Esophagus mucosa (tissue), 1 donor: Measurements from ENCODE around the gene LYZL4. TPM values are rescaled to one million over a fixed set of nuclear protein-coding genes. Genes with fewer than 3 reads are reported as not detected.

Experiments used
- ATAC-seq: fragments of 200-7000 bp; cut with Tn5 transposase; one replicate; pipeline ENCODE4 v1.9.1; 2020
- total RNA-seq: library from RNA; stranded (reverse); gene quantifications from one replicate; pipeline ENCODE4 v1.2.4, GENCODE V29; 2023
- donor health status: DM: yes; HTN: yes; CAD: no.

The LYZL4 gene
- total RNA-seq: not detected

DNA sequence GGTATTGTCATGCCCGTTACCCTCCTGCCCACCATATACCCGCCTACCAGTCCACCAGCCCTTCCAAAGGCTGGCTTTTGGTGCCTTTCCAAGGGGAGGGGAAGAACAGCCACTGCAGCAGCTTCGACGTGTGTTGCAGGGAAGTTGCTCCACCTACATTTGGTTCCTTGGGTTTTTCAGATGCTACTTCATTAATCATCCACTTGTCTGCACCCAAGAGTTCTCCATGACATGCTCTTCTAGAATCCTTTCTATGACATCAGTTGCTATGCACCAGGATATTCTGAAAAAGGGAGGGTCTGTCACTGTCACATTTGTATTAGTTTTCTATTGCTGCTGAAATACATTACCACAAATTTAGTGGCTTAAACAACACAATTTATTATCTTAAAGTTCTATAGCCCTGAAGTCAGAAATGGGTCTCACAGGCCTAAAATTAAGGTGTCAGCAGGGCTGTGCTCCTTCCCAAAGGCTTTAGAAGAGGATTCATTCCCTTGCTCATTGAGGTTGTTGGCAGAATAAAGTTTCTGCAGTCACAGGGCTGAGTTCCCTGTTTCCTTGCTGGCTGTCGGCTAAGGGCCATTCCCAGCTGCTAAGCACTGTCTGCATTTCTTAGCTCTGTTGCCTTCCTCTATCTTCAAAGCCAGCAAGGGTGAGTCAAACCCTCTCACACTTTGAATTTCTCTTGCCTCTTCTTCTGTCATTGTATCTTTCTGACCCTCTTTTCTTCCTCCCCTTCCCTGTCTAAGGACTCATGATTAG lies at the start of gene LYZL4:
TSS of gene LYZL4 (minus strand) at position 241 of the 762 bp plus-strand sequence. CDS start 3,359 bp downstream, outside the sequence.
- no peak for ATAC-seq

DNA sequence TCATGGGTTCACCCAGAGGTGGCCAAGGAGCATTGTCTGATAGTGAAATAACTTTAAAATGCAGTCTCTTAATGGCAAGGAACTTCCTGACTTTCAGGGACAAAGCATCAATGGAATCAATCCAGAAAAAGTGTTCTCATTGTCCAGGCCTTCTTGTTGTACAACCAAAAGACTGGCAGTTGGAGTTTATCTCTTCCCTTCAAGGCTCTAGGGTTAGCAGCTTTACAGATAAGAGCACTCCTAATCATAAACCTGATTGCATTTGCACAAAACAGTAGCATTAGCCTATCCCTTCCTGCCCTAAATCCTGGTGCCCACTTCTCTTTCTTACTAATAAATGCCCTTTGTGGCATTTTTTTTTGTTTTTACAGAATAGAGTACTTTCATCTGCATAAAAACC lies 48.7 kb upstream of the LYZL4 start:
- ATAC-seq: no peak

DNA sequence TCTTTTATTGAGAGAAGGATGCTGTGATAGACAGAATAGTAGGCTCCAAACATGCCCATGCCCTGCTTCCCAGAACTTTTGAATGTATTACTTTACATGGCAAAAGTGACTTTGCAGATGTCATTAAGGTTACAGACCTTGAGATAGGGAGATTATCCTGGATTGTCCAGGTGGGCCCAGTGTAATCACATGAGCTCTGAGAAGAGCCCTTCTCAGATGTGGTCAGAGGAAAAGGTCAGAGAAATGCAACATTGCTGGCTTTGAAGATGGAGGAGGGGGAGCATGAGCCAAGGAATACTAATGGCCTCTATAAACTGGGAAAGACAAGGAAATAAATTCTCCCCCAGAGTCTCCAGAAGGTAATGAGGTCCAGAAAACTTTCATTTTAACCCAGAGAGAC lies 45.8 kb upstream of the LYZL4 start:
- ATAC-seq: no peak

GRCh38 chr3:42451546-42452230 lies 41.3 kb upstream of the LYZL4 start:
- no peak for ATAC-seq

- no peak for ATAC-seq
Measured at GRCh38 chr3:42451116-42451515, 40.7 kb upstream of the LYZL4 start.

- ATAC-seq: no peak
Measured at GRCh38 chr3:42450567-42450966, 40.2 kb upstream of the LYZL4 start.

DNA sequence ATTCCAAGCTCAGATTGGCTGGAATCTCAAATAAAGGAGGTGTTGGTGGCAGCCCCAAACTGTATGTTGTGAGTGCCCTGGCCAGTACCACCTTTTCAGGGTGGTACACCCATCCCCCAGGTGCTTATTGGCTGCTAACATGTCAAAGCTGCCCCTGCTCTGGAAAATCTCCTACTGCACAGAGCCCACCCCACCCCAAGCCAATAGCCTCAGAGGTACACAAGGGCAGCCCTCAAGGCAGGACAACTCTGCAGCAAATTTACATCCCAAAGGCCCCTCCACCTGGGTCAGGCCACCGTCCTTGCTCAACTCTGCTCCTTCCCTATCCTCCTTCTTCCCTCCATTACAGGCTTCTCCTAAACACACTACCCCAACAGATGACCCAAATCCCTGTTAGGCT lies 37.1 kb upstream of the LYZL4 start:
- ATAC-seq: no peak

DNA sequence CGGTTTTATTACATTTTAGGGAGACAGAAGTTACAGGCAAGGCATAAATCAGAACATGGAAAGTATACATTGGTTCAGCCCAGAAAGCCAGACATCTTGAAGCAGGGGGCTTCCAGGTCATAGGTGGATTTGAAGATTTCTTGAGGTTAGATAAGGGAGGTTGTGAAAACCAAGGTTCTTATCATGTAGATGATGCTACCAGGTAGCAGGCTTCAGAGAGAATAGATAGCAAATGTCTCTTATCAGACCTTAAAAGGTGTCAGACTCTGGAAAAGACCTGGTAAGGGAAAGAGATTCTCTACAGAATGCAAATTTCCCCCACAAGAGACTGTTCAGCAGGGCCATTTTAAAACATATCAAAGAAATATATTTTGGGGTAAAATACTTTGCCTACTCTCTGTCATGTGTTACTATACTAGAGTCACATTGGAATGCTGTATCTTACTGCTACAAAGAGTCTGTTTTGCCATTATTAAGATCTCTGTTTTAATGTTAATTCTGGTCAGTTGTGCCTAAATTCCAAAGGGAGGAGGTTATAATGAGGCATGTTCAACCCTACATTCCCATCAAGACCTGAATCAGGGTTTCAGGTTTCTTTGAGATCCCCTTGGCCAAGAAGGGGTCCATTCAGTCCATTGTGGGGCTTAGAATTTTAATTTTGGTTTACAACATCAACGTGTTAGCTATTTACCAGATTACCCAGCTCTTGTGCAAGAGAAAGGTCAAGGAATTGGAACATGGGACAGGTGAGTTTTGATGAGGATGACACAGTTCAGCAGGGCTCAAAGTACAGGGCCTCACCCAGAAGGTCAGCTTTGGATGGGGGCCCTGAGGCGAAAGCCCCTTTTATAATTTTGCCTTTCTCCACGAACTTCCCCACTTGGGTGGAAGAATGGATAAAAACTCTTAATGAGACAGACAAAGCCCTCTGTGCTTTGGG lies 36.0 kb upstream of the LYZL4 start:
- no peak for ATAC-seq

DNA sequence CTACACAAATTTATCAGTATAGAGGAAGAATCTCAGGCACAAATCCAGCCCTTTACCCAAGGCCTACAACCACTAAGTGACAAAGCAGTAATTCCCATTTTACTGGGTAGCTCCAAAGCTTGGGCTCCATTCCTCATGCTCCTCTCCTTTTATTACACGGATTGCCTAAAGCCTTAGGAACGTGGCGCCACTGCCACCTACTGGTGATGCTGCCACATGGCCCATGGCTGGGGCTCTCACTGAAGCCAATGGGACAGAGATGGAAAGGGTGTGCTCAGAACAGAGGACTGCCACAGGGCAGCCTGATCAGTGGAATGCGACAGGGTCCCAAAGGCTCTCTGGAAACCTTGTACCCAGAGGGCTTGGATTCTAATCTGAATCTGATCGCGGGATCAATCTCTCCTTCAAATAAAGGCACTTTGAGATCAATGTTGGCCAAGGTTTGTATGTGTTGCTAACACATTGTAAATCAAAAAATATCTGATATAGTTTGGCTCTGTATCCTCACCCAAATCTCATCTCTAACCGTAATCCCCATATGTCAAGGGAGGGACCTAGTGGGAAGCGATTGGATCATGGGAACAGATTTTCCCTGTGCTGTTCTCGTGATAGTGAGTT lies 33.5 kb upstream of the LYZL4 start:
- ATAC-seq: peak; percentile 95

- ATAC-seq: no peak
Measured at GRCh38 chr3:42443292-42443691, 32.9 kb upstream of the LYZL4 start.

DNA sequence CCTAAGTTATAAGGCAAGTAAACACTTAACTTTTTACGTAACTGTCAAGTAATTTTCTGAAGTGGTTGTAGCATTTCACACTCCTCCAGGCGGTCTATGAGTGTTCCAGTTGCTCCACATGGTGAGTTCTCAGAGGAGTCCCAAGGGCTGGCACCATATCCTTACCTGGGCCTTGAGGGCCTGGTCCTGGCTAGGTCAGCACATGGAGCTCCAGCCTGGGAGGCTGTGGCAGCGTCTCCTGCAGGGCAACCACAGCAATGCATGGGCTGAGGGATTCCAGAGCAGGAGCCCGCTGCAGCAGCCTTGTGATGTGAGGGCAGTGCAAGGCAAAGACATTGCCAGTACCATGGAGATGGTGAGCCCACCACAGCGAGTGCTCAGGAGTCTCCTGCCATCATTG lies 32.2 kb upstream of the LYZL4 start:
- ATAC-seq: no peak

GRCh38 chr3:42441791-42442190 lies 31.4 kb upstream of the LYZL4 start:
- ATAC-seq: no peak

GRCh38 chr3:42440924-42441323 lies 30.5 kb upstream of the LYZL4 start:
- no peak for ATAC-seq

DNA sequence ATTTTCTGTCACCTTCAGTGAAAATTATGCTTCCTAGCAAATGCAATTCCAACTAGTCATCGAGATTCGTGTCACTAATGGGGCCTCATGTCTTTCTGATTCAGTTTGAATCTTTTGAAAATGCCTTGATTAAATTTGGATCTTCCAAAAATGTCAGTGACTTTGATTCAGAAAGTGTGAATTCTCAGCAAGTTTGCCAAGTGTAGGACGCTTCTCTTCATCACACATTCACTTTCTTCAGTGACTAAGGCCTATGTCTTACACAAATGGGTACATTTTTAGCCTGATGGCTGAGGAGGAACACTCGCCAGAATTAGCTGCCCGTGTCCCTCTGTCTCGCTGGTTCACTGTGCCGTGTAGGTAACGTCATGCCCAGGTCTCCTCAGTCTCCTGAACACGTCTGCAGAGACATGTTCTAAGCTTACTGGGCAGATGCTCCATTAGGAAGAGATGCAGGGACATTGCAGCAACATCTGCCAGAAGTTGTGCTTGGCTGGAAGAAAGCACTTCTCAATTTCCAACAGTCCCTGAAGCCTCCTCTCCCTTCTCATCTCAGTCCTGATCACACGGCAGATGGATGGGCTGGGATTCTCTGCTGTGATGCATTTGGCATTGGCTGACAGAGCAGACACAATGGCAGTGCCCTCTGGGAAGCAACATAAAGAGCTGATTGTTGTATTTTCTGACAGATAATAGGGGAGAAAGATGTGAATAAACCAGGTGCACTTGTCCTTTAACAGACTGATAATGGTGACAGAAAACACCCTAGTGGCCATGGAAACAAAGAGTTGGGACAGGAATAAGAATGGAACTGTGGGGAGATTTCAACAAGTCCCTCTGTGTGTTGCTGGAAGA lies 29.1 kb upstream of the LYZL4 start:
- no peak for ATAC-seq

DNA sequence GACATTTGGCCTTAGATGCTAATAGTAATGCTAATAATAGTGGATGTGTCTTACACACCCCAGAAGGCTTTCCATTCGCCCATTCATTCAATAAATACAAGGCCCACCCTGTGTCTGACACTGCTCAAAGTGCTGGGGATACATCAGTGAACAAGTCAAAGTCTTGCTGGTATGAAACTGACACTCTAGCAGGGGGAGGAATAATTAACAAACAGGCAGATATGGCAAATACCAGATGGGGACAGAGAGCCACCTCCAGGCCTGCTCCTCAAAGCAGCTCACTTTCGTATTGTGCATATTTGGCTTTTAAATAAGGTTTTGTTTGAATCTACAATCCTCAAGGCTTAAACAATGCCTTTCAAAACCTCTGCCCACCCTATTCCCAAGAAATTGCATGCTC lies 28.3 kb upstream of the LYZL4 start:
- ATAC-seq: no peak

DNA sequence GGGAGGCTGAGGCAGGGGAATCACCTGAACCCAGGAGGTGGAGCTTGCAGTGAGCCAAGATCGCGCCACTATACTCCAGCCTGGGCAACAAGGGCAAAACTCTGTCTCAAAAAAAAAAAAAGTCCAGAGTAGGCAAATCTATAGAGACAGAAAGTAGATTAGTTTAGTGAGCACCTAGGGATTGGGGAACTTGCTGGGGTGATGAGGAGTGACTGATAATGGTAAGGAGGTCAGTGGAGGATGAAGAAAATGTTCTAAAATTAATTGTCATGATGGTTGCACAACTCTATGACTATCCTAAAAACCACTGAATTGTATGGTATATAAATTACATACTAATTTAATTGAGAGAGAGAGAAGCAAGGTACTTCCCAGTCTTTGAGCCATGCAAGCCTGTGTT lies 27.8 kb upstream of the LYZL4 start:
- ATAC-seq: no peak

DNA sequence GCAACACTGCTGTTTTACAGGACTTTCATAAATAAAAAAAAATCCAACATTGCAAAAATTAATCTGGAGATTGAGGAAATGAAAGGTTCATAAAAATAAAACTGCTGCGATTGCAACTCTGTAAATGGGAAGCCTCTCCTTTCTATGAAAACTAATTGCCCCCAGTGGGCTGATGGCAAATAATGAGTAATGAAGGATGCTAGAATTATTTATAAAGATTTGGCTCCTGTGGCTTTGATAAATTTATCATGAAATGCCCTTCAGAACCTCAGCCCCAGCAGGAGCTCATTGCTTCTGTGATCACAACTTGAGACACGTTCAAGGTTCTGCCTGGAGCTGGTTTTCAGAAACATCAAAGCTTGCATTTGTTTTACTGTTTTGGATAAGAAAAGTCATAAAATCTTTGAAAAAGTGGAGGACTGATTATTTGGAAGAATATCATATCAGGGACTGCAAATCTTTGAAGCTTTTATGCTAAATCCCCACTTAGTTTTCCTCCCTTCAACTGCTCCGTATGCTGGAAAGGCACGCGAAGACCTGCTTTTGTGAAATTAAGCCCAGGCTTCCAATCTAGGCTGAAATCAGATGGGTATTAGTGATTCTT lies 24.5 kb upstream of the LYZL4 start:
- ATAC-seq: no peak

DNA sequence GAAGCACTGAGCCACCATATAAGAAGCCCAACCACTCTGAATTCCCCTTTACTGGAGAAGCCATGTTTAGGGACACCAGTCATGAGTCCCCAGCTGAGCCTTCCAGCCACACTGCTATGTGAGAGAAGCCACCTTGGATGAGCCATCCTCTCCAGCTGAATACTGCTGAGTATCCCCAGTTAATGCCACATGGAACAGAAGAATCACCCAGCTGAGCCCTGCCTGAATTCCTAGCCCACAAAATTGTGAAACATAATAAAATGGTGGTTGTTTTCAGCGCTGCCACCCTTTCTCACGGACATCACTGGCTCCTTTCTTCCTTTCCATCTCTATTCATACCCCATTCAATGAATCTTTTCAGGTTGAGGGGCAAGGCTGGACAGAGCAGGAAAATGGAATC lies 22.1 kb upstream of the LYZL4 start:
- ATAC-seq: no peak

GRCh38 chr3:42430781-42431532 lies 20.5 kb upstream of the LYZL4 start:
- no peak for ATAC-seq

DNA sequence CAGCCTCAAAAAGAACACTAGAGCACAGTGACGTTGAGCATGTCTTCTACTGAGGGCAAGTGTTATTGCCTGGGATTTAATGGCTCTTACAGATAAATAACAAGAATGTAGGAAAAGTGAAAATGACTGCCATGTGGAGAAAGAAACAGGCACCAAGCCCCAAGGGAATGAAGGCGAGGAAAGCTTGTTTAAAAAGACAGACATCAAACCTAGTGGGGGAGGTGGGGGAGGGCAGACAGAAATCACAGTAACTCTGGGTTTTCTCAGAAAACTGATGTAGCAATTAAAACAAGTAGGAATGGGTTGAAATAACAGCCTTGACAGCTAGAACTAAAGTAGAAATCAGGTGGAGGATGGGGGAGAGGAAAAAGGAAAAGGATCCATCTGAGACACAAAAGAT lies 18.4 kb upstream of the LYZL4 start:
- ATAC-seq: no peak
